H9 (cell line): ENCODE data around the gene DNAJC8. TPM values are rescaled to one million over a fixed set of nuclear protein-coding genes. Genes with fewer than 3 reads are reported as not detected.

Experiments
- DNase-seq: peaks from one replicate; pipeline ENCODE4 v3.0.0-alpha.2; 2017
- H2AFZ ChIP-seq: one replicate; pipeline ENCODE4 v1.6.1; 2013; ENCODE audit warnings: mild to moderate bottlenecking, low read length, control low read depth, moderate library complexity
- H2AK5ac ChIP-seq: 2 replicates; pipeline ENCODE4 v1.6.1; 2013; ENCODE audit warnings: low read length, control low read depth, mixed read lengths; ENCODE audit not compliant: insufficient read length
- H2BK120ac ChIP-seq: one replicate; pipeline ENCODE4 v1.6.1; 2013; ENCODE audit warnings: low read depth, mild to moderate bottlenecking, low read length, control low read depth, inconsistent platforms; ENCODE audit not compliant: poor library complexity, severe bottlenecking
- H2BK12ac ChIP-seq: 2 replicates; pipeline ENCODE4 v1.6.1; 2013; ENCODE audit warnings: low read length, control low read depth, mixed read lengths, low read depth; ENCODE audit not compliant: insufficient read length
- H2BK15ac ChIP-seq: 2 replicates; pipeline ENCODE4 v1.6.1; 2013; ENCODE audit warnings: low read depth, low read length, control low read depth
- H2BK20ac ChIP-seq: one replicate; pipeline ENCODE4 v1.6.1; 2013; ENCODE audit warnings: low read depth, mild to moderate bottlenecking, low read length, control low read depth, inconsistent platforms; ENCODE audit not compliant: poor library complexity, severe bottlenecking
- H2BK5ac ChIP-seq: 2 replicates; pipeline ENCODE4 v1.6.1; 2013; ENCODE audit warnings: low read length, control low read depth, mixed read lengths; ENCODE audit not compliant: insufficient read length
- H3K14ac ChIP-seq: 2 replicates; pipeline ENCODE4 v1.6.1; 2013; ENCODE audit warnings: low read length, control low read depth; ENCODE audit not compliant: insufficient read depth
- H3K18ac ChIP-seq: 2 replicates; pipeline ENCODE4 v1.6.1; 2013; ENCODE audit warnings: low read depth, mild to moderate bottlenecking, mixed read lengths, low read length, control low read depth; ENCODE audit not compliant: insufficient read length
- H3K23ac ChIP-seq: 2 replicates; pipeline ENCODE4 v1.6.1; 2013; ENCODE audit warnings: low read length, control low read depth, mixed read lengths, low read depth; ENCODE audit not compliant: insufficient read length
- H3K23me2 ChIP-seq: 2 replicates; pipeline ENCODE4 v1.6.1; 2013; ENCODE audit warnings: low read depth, mild to moderate bottlenecking, mixed read lengths, low read length, control low read depth; ENCODE audit not compliant: insufficient read length, poor library complexity, severe bottlenecking
- H3K27ac ChIP-seq: 2 replicates; pipeline ENCODE4 v1.5.1; 2013; ENCODE audit warnings: low read length, control low read depth, mixed read lengths, low read depth; ENCODE audit not compliant: insufficient read length
- H3K27me3 ChIP-seq: 2 replicates; pipeline ENCODE4 v1.6.1; 2013; ENCODE audit warnings: low read length, control low read depth, inconsistent platforms; ENCODE audit not compliant: insufficient read depth
- H3K4ac ChIP-seq: 2 replicates; pipeline ENCODE4 v1.6.1; 2013; ENCODE audit warnings: low read depth, mild to moderate bottlenecking, control low read depth, inconsistent platforms, low read length, moderate library complexity
- H3K4me1 ChIP-seq: 2 replicates; pipeline ENCODE4 v1.6.1; 2013; ENCODE audit warnings: low read length, control low read depth, inconsistent platforms; ENCODE audit not compliant: insufficient read depth
- H3K4me2 ChIP-seq: 2 replicates; pipeline ENCODE4 v1.6.1; 2013; ENCODE audit warnings: low read length, control low read depth, mixed read lengths; ENCODE audit not compliant: insufficient read length, insufficient read depth
- H3K56ac ChIP-seq: 2 replicates; pipeline ENCODE4 v1.6.1; 2013; ENCODE audit warnings: low read depth, mild to moderate bottlenecking, mixed read lengths, low read length, control low read depth; ENCODE audit not compliant: insufficient read length
- H3K79me1 ChIP-seq: 2 replicates; pipeline ENCODE4 v1.6.1; 2013; ENCODE audit warnings: low read depth, mild to moderate bottlenecking, moderate library complexity, low read length, control low read depth, inconsistent platforms; ENCODE audit not compliant: insufficient read depth, poor library complexity, severe bottlenecking
- H3K79me2 ChIP-seq: 2 replicates; pipeline ENCODE4 v1.6.1; 2013; ENCODE audit warnings: low read length, control low read depth, inconsistent platforms; ENCODE audit not compliant: insufficient read depth
- H3K9ac ChIP-seq: 2 replicates; pipeline ENCODE4 v1.6.1; 2013; ENCODE audit warnings: low read length, control low read depth, mixed read lengths; ENCODE audit not compliant: insufficient read length; ENCODE audit errors: extremely low read depth
- H3K9me3 ChIP-seq: one replicate; pipeline ENCODE4 v1.6.1; 2013; ENCODE audit warnings: low read depth, low read length, inconsistent platforms; ENCODE audit not compliant: control insufficient read depth
- H3T11ph ChIP-seq: one replicate; pipeline ENCODE4 v1.6.1; 2013; ENCODE audit warnings: mild to moderate bottlenecking, low read length, control low read depth, inconsistent platforms
- H4K20me1 ChIP-seq: one replicate; pipeline ENCODE4 v1.6.1; 2013; ENCODE audit not compliant: control insufficient read depth, insufficient read length, insufficient read depth
- H4K5ac ChIP-seq: 2 replicates; pipeline ENCODE4 v1.6.1; 2013; ENCODE audit warnings: low read depth, mild to moderate bottlenecking, mixed read lengths, low read length, control low read depth; ENCODE audit not compliant: insufficient read length
- H4K8ac ChIP-seq: replicated peaks from 2 replicates; pipeline ENCODE4 v1.6.1; 2013; ENCODE audit warnings: low read length, control low read depth, mixed read lengths, low read depth; ENCODE audit not compliant: insufficient read length
- H4K91ac ChIP-seq: 2 replicates; pipeline ENCODE4 v1.6.1; 2013; ENCODE audit warnings: low read depth, mild to moderate bottlenecking, moderate library complexity, mixed read lengths, low read length, control low read depth; ENCODE audit not compliant: insufficient read length
- H3K27ac Mint-ChIP-seq, 3 experiments: 2 replicates in 2 of 3; 3 replicates in 1 of 3; pipeline ENCODE4 v1.8.0; 2020 to 2021; ENCODE audit warnings: mixed read lengths in 3 of 3, mild to moderate bottlenecking in 1 of 3, moderate library complexity in 1 of 3
- H3K27me3 Mint-ChIP-seq: 2 replicates; pipeline ENCODE4 v1.8.0; 2021; ENCODE audit warnings: low read depth, mild to moderate bottlenecking, moderate library complexity, mixed read lengths
- H3K36me3 Mint-ChIP-seq, 3 experiments: 2 replicates in 2 of 3; 3 replicates in 1 of 3; pipeline ENCODE4 v1.8.0; 2020 to 2021; ENCODE audit warnings: low read depth in 3 of 3, mixed read lengths in 3 of 3; ENCODE audit not compliant: insufficient read depth in 1 of 3
- H3K4me1 Mint-ChIP-seq, 2 experiments: 2 replicates each; pipeline ENCODE4 v1.8.0; 2020; ENCODE audit warnings: mixed read lengths in 2 of 2
- H3K4me3 Mint-ChIP-seq, 2 experiments: 2 replicates in 1 of 2; 3 replicates in 1 of 2; pipeline ENCODE4 v1.8.0; 2020 to 2021; ENCODE audit warnings: mild to moderate bottlenecking in 2 of 2, mixed read lengths in 2 of 2, moderate library complexity in 1 of 2
- H3K9me3 Mint-ChIP-seq, 2 experiments: 2 replicates in 1 of 2; 3 replicates in 1 of 2; pipeline ENCODE4 v1.8.0; 2020; ENCODE audit warnings: mild to moderate bottlenecking in 2 of 2, mixed read lengths in 2 of 2, moderate library complexity in 1 of 2
- CTCF ChIP-seq: fragments of 200-600 bp; sonication (generic); conservative IDR thresholded peaks from 3 replicates; pipeline ENCODE4 v1.8.0; 2021; ENCODE audit warnings: antibody characterized with exemption, mild to moderate bottlenecking
- WGBS: extraction: QIAGEN DNeasy Blood & Tissue Kit; methylation state at CpG from one replicate; pipeline ENCODE4 v1.1.7; 2013; ENCODE audit warnings: missing lambda C conversion rate, low lambda C conversion rate, mixed read lengths; ENCODE audit not compliant: insufficient read length; ENCODE audit errors: extremely low coverage; 5-methylcytosine and 5-hydroxymethylcytosine counted together
- total RNA-seq: library from RNA; stranded (reverse); gene quantifications from 2 replicates; pipeline ENCODE4 v1.2.1, GENCODE V29; 2021

The DNAJC8 gene
- total RNA-seq, 1 experiment from 2014 or later = 132 TPM

- Histone ChIP-seq H3K23me2 (peaks cover 2% of the 10 kb centered on the region), H4K20me1 (no peaks in the 10 kb centered on the region), H3K4me1 (no peaks in the 10 kb centered on the region), H2AFZ (no peak overlapping the region), H3K9me3 (no peaks in the 10 kb centered on the region), H2BK5ac (no peak overlapping the region), H4K91ac (no peak overlapping the region), H3K79me1 (no peaks in the 10 kb centered on the region), H4K5ac (peak overlapping the region; percentile 65), H3K9ac (no peak overlapping the region), H3K79me2 (no peaks in the 10 kb centered on the region), H3K27me3 (no peaks in the 10 kb centered on the region), H3K23ac (peak overlapping the region; percentile 20), H3K56ac (no peak overlapping the region), H3K18ac (no peak overlapping the region), H3K14ac (no peak overlapping the region; the same call in 1 of the 2 replicates), H2BK12ac (no peak overlapping the region), H3T11ph (no peak overlapping the region), H2BK15ac (0 out of 2 replicates have a peak overlapping the region, but pooled peaks have one; percentile 43), H2BK20ac (no peak overlapping the region), H3K27ac (no peak overlapping the region), H4K8ac (peak overlapping the region; percentile 32), H2BK120ac (no peak overlapping the region), H3K4ac (no peak overlapping the region), H2AK5ac (no peak overlapping the region), H3K4me2 (no peak overlapping the region)
- no peak overlapping the region for H3K4me3 Mint-ChIP-seq
- H3K9me3 Mint-ChIP-seq = no peaks in the 10 kb centered on the region; a peak in 1 of 5 replicates
- no peak for TF ChIP-seq CTCF
- no peak for DNase-seq
- no peaks in the 10 kb centered on the region for H3K36me3 Mint-ChIP-seq
- H3K27me3 Mint-ChIP-seq = no peaks in the 10 kb centered on the region
- H3K27ac Mint-ChIP-seq = peak overlapping the region in 1 of 3 experiments; percentile 49; a peak in 2 of 7 replicates
- no CpG with 5 or more reads among the region's 15 CpGs for WGBS
- H3K4me1 Mint-ChIP-seq = peaks cover 13% of the 10 kb centered on the region in 2 experiments
Measured at GRCh38 chr1:28178690-28179485, 53.9 kb downstream of the DNAJC8 start.
